K562 (cell line): Measurements from ENCODE around the gene ZDHHC5. TPM values are rescaled to one million over a fixed set of nuclear protein-coding genes. Genes with fewer than 3 reads are reported as not detected.

Experiments
- FOXM1 ChIP-seq, 2 experiments: fragments of 450-650 bp in 1 of 2; sonication (generic) in 1 of 2; formaldehyde crosslinking in 1 of 2; IDR thresholded peaks; 2 replicates each; pipeline versions ENCODE4 v1.6.1 to v1.9.0; 2017 to 2022; ENCODE audit warnings: low read depth in 2 of 2, mild to moderate bottlenecking in 2 of 2, missing genetic modification reagents in 1 of 2, moderate library complexity in 1 of 2
- NR2C1 ChIP-seq, 2 experiments: fragments of 450-650 bp; IDR thresholded peaks; 2 replicates each; pipeline ENCODE4 v1.6.1; 2017; ENCODE audit warnings: mild to moderate bottlenecking in 2 of 2, antibody characterized with exemption in 1 of 2, inconsistent platforms in 1 of 2, missing compliant biosample characterization in 1 of 2, missing genetic modification characterization in 1 of 2
- SMAD4 ChIP-seq: fragments of 250-450 bp; sonication (Bioruptor Pico); conservative IDR thresholded peaks from 2 replicates; pipeline ENCODE4 v1.8.0; 2021; ENCODE audit warnings: inconsistent platforms, mild to moderate bottlenecking, moderate library complexity
- ZNF79 ChIP-seq: fragments of 250-450 bp; sonication (Bioruptor Pico); IDR thresholded peaks from 2 replicates; pipeline ENCODE4 v1.4.0; 2020; ENCODE audit warnings: low read depth, mild to moderate bottlenecking, moderate library complexity
- polyA plus RNA-seq, 8 experiments: library from polyadenylated mRNA; depleted of rRNA in 4 of 8; stranded (reverse) in 5 of 8; unstranded in 3 of 8; fragments of >200 nt; fragmentation: Nextera tagmentation in 2 of 8; fragmentation: Illumina TruSeq in 1 of 8; extraction: Ambion mirVana in 2 of 8; extraction: Trizol in 1 of 8; gene quantifications; 2 replicates each; pipeline versions ENCODE4 v1.2.1 to v1.2.3, GENCODE V29; 2011 to 2014; ENCODE audit warnings: inconsistent platforms in 1 of 8, missing spikeins in 1 of 8
- total RNA-seq, 7 experiments: library from RNA; depleted of rRNA in 6 of 7; stranded (reverse); fragments of >200 nt in 6 of 7; fragmentation: Illumina TruSeq in 2 of 7; extraction: Trizol in 2 of 7; gene quantifications; 2 replicates each; pipeline versions ENCODE4 v1.2.1 to v1.2.3, GENCODE V29; 2011 to 2021; ENCODE audit warnings: low replicate concordance in 1 of 7
- TF ChIP-seq, protein P1 (sequence below): fragments of 450-650 bp; formaldehyde crosslinking; IDR thresholded peaks from 2 replicates; pipeline ENCODE4 v1.4.0; 2020; ENCODE audit warnings: mild to moderate bottlenecking, moderate library complexity
- TF ChIP-seq, protein P2 (sequence below): fragments of 450-650 bp; IDR thresholded peaks from 2 replicates; pipeline ENCODE4 v1.6.1; 2016; ENCODE audit warnings: low read depth
- TF ChIP-seq, protein P3 (sequence below): fragments of 250-450 bp; sonication (Bioruptor Pico); IDR thresholded peaks from 2 replicates; pipeline ENCODE4 v1.5.0; 2021; ENCODE audit warnings: mild to moderate bottlenecking, moderate library complexity
- TF ChIP-seq, protein P4 (sequence below): sonication (generic); formaldehyde crosslinking; IDR thresholded peaks from 2 replicates; pipeline ENCODE4 v1.8.0; 2022; ENCODE audit warnings: mild to moderate bottlenecking, missing genetic modification reagents
- TF ChIP-seq, protein P5 (sequence below): sonication (generic); formaldehyde crosslinking; IDR thresholded peaks from 2 replicates; pipeline ENCODE4 v1.9.0; 2022; ENCODE audit warnings: mild to moderate bottlenecking, missing genetic modification reagents

Gene ZDHHC5
- total and polyA plus RNA-seq, 9 of the 15 experiments (the other 6 are each of a cell fraction or from before 2014, with no cell fraction given): 3.8 to 64.2 (median 35.9) TPM

DNA sequence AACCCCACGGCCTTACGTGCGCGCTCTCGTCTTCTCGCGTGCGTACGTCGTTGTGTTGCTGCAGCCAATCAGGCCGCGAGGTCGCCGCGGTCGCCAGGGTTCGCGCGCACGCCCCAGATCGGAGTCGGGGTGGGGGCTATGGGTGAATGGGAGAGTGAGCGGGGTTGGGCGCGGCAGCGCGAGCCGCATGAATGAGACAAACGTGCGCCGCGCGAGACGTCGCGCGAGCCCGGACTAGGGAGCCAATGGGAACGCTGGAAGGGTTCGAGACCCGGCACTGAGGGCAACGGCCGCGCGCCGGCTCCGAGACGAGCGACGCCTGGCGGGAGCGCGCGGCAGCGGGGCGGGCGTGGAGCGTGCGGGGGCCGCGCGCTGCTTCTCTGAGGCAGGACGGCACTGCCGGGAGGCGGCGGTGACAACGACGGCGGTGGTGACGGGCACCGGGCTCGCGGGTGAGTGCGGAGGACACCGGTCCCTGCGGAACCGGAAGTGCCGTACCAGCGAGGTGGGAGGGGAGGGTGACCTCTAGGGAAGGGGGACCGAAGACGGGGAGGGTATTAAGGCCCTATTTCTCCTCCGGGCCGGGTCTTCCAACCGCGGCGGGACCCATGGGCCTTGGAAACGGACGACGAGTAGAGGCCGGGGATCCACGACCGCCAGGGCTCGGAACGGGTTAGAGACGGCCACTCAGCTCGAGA is at the start of gene ZDHHC5 (continued):
- TF ChIP-seq, protein P1, sequence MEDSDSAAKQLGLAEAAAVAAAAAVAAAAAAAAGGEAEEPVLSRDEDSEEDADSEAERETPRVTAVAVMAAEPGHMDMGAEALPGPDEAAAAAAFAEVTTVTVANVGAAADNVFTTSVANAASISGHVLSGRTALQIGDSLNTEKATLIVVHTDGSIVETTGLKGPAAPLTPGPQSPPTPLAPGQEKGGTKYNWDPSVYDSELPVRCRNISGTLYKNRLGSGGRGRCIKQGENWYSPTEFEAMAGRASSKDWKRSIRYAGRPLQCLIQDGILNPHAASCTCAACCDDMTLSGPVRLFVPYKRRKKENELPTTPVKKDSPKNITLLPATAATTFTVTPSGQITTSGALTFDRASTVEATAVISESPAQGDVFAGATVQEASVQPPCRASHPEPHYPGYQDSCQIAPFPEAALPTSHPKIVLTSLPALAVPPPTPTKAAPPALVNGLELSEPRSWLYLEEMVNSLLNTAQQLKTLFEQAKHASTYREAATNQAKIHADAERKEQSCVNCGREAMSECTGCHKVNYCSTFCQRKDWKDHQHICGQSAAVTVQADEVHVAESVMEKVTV: no peak
- TF ChIP-seq, protein P2, sequence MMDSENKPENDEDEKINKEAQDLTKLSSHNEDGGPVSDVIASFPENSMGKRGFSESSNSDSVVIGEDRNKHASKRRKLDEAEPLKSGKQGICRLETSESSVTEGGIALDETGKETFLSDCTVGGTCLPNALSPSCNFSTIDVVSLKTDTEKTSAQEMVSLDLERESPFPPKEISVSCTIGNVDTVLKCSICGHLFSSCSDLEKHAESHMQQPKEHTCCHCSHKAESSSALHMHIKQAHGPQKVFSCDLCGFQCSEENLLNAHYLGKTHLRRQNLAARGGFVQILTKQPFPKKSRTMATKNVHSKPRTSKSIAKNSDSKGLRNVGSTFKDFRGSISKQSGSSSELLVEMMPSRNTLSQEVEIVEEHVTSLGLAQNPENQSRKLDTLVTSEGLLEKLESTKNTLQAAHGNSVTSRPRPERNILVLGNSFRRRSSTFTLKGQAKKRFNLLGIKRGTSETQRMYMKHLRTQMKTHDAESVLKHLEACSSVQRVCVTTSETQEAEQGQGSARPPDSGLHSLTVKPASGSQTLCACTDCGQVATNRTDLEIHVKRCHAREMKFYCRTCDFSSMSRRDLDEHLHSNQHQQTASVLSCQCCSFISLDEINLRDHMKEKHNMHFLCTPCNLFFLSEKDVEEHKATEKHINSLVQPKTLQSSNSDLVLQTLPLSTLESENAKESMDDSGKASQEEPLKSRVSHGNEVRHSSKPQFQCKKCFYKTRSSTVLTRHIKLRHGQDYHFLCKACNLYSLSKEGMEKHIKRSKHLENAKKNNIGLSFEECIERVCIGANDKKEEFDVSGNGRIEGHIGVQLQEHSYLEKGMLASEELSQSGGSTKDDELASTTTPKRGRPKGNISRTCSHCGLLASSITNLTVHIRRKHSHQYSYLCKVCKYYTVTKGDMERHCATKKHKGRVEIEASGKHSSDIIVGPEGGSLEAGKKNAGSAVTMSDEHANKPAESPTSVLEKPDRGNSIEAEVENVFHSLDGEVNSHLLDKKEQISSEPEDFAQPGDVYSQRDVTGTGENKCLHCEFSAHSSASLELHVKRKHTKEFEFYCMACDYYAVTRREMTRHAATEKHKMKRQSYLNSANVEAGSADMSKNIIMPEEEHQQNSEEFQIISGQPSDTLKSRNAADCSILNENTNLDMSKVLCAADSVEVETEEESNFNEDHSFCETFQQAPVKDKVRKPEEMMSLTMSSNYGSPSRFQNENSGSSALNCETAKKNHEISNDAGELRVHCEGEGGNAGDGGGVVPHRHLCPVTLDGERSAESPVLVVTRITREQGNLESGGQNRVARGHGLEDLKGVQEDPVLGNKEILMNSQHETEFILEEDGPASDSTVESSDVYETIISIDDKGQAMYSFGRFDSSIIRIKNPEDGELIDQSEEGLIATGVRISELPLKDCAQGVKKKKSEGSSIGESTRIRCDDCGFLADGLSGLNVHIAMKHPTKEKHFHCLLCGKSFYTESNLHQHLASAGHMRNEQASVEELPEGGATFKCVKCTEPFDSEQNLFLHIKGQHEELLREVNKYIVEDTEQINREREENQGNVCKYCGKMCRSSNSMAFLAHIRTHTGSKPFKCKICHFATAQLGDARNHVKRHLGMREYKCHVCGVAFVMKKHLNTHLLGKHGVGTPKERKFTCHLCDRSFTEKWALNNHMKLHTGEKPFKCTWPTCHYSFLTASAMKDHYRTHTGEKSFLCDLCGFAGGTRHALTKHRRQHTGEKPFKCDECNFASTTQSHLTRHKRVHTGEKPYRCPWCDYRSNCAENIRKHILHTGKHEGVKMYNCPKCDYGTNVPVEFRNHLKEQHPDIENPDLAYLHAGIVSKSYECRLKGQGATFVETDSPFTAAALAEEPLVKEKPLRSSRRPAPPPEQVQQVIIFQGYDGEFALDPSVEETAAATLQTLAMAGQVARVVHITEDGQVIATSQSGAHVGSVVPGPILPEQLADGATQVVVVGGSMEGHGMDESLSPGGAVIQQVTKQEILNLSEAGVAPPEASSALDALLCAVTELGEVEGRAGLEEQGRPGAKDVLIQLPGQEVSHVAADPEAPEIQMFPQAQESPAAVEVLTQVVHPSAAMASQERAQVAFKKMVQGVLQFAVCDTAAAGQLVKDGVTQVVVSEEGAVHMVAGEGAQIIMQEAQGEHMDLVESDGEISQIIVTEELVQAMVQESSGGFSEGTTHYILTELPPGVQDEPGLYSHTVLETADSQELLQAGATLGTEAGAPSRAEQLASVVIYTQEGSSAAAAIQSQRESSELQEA: no peak
- TF ChIP-seq, protein P3, sequence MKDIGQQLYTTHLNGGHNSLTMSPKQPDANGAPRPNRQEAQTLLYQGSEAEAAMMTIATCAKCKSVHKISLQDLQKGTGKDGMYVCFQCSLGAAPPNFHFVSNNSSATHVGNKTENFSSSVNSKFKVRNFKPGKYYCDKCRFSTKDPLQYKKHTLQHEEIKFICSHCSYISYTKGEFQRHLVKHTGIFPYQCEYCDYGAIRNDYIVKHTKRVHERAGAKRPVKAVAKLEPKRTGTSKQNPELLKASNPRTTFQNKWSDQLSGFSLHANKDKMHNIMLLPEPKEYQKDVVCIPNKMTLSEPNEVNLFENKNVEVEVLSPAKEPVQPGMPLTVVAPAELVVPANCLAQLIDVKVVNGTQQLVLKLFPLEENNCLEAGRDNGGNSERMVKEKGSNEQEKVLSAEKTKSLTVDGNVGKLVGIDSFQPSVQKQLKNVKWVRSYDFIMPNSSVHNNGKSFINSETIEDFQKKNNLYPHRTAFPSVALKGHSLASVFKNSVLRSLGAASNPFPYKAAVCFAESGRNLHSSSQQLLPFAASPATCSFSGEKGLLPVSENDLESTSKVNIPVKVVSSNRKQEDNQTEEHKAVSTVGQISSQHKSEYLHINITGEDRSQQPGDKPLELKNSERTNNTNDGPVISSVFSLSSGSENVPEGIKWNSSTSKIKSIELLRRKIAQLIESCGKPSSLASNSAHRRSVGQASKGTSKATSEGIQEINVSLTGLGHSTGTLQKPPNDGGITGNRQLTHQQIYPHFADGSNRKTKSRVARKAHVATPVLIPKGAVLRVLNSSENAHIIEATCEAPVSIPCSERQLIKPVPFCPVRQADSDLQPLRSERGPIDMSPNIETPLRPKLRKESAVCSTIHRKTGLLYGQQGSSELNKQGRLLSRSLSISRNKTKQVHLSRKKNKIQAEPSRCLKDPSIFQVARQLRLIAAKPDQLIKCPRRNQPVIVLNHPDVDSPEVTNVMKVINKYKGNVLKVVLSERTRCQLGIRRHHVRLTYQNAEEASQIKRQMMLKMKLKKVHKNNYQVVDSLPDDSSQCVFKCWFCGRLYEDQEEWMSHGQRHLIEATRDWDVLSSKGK (CRISPR knock-in tag): no peak
- TF ChIP-seq ZNF79 (CRISPR knock-in tag) (no peak), FOXM1 (IDR thresholded peaks at IDR 0.05; ENCODE audit: low read depth) (no peak), FOXM1 (CRISPR knock-in tag; IDR thresholded peaks at IDR 0.05; ENCODE audit: low read depth) (no peak), SMAD4 (peak; percentile 86), NR2C1 (IDR thresholded peaks at IDR 0.05) (no peak), NR2C1 (tag; IDR thresholded peaks at IDR 0.05) (peak; percentile 57; the same call in 1 of the 2 replicates)
- TF ChIP-seq, protein P4, sequence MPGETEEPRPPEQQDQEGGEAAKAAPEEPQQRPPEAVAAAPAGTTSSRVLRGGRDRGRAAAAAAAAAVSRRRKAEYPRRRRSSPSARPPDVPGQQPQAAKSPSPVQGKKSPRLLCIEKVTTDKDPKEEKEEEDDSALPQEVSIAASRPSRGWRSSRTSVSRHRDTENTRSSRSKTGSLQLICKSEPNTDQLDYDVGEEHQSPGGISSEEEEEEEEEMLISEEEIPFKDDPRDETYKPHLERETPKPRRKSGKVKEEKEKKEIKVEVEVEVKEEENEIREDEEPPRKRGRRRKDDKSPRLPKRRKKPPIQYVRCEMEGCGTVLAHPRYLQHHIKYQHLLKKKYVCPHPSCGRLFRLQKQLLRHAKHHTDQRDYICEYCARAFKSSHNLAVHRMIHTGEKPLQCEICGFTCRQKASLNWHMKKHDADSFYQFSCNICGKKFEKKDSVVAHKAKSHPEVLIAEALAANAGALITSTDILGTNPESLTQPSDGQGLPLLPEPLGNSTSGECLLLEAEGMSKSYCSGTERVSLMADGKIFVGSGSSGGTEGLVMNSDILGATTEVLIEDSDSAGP (CRISPR knock-in tag): no peak
- TF ChIP-seq, protein P5, sequence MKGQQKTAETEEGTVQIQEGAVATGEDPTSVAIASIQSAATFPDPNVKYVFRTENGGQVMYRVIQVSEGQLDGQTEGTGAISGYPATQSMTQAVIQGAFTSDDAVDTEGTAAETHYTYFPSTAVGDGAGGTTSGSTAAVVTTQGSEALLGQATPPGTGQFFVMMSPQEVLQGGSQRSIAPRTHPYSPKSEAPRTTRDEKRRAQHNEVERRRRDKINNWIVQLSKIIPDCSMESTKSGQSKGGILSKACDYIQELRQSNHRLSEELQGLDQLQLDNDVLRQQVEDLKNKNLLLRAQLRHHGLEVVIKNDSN (CRISPR knock-in tag): peak; percentile 27; the same call in 1 of the 2 replicates
